Left lung (tissue), 10 donors: ENCODE data around the gene ANO2. TPM values are rescaled to one million over a fixed set of nuclear protein-coding genes. Genes with fewer than 3 reads are reported as not detected.

Source experiments
- ATAC-seq: fragments of 200-7000 bp; cut with Tn5 transposase; one replicate; pipeline ENCODE4 v1.9.1; 2020; ENCODE audit warnings: moderate library complexity
- DNase-seq, 4 donors: peaks; one replicate each; pipeline ENCODE4 v3.0.0-alpha.2; 2013 to 2020
- H3K27ac ChIP-seq, 2 donors: fragments of 200-600 bp; sonication (generic) in 1 of 2; one replicate each; pipeline versions ENCODE4 v1.5.0 to v1.8.0; 2020 to 2021
- H3K27me3 ChIP-seq, 2 donors: fragments of 200-600 bp; sonication (generic) in 1 of 2; one replicate each; pipeline versions ENCODE4 v1.5.0 to v1.8.0; 2020 to 2021
- H3K36me3 ChIP-seq, 2 donors: fragments of 200-600 bp; sonication (generic) in 1 of 2; one replicate each; pipeline versions ENCODE4 v1.5.0 to v1.8.0; 2020 to 2021
- H3K4me1 ChIP-seq, 2 donors: fragments of 200-600 bp; one replicate each; pipeline ENCODE4 v1.8.0; 2021
- H3K4me3 ChIP-seq, 2 donors: fragments of 200-600 bp; sonication (generic) in 1 of 2; one replicate each; pipeline versions ENCODE4 v1.5.0 to v1.8.0; 2020 to 2021; ENCODE audit warnings: mild to moderate bottlenecking in 1 of 2
- H3K9me3 ChIP-seq, 2 donors: fragments of 200-600 bp; sonication (generic) in 1 of 2; one replicate each; pipeline versions ENCODE4 v1.5.0 to v1.8.0; 2020 to 2021
- CTCF ChIP-seq, 2 donors: fragments of 200-600 bp; sonication (generic) in 1 of 2; IDR thresholded peaks; one replicate each; pipeline versions ENCODE4 v1.5.0 to v1.8.0; 2021; ENCODE audit warnings: antibody characterized with exemption in 2 of 2
- intact Hi-C, 2 donors: fragments of 100-400 bp; cut with DNase I; formaldehyde crosslinking; loops; one replicate each; pipeline versions ENCODE4 v1.11.2 to v1.14.2; 2022
- polyA plus RNA-seq, 6 donors: library from polyadenylated mRNA; unstranded; fragments of 120-200 nt; gene quantifications; one replicate each; pipeline ENCODE4 v1.2.1, GENCODE V29; 2013; ENCODE audit not compliant: insufficient read length in 6 of 6
- total RNA-seq, 2 donors: library from RNA; stranded (reverse); fragmentation: NEBNext Ultra II Directional; extraction: Animal tissue kit (Norgen Biotek cat#: 25700); gene quantifications; one replicate each; pipeline ENCODE4 v1.2.1, GENCODE V29; 2021
- donor health status: DM: no; HTN: yes; CAD: no.
- donor health status: DM: no; HTN: no; CAD: no.

Gene ANO2
- total and polyA plus RNA-seq, 8 donors = 3.4 to 10.5 (median 6.1) TPM

- H3K36me3 ChIP-seq = no peaks in the 10 kb centered on the region
- DNase-seq (no peak), ATAC-seq (no peak)
- intact Hi-C loops = no loop called here
- H3K4me3 ChIP-seq = no peak overlapping the region
- peaks cover 0 to 8% of the 10 kb centered on the region in 2 donors for H3K27me3 ChIP-seq
- no peaks in the 10 kb centered on the region for H3K4me1 ChIP-seq
- no peak overlapping the region for H3K27ac ChIP-seq
- TF ChIP-seq CTCF (IDR thresholded peaks at IDR 0.05) = no peak
- no peaks in the 10 kb centered on the region for H3K9me3 ChIP-seq
Measured at GRCh38 chr12:5861416-5861815, 83.6 kb downstream of the ANO2 start.

DNA sequence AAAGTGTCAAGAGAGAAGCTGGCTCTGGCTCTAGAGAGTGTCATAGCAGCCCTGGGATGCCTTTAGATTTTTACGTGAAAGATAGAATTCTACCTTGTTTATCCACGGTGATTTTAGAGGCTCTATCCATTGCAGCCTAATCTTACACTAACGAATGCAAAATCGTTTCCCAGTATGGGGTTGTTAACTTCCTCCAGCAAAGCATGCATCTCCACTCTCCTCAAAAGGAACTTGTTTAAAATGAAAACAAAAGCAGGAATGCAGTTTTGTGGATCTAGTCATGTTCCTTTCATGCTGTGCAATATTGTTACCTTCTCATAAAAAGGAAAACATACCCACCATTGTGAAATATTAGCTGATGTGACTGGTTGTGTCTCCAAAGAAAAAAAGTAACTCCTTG is 88.4 kb downstream of the ANO2 start:
- DNase-seq = no peak
- ATAC-seq = no peak
- intact Hi-C loops = no loop called here
- no peak overlapping the region for H3K4me3 ChIP-seq
- H3K9me3 ChIP-seq = no peaks in the 10 kb centered on the region
- H3K27me3 ChIP-seq = peaks cover 0 to 17% of the 10 kb centered on the region in 2 donors
- no peaks in the 10 kb centered on the region for H3K36me3 ChIP-seq
- no peak for TF ChIP-seq CTCF (IDR thresholded peaks at IDR 0.05)
- no peaks in the 10 kb centered on the region for H3K4me1 ChIP-seq
- no peak overlapping the region for H3K27ac ChIP-seq

- ATAC-seq (no peak), DNase-seq (no peak)
- Histone ChIP-seq H3K4me1 (no peaks in the 10 kb centered on the region), H3K9me3 (no peaks in the 10 kb centered on the region), H3K4me3 (no peak overlapping the region), H3K36me3 (no peaks in the 10 kb centered on the region), H3K27me3 (no peaks in the 10 kb centered on the region), H3K27ac (no peak overlapping the region)
- intact Hi-C loops = no loop called here
- no peak for TF ChIP-seq CTCF (IDR thresholded peaks at IDR 0.05)
Measured at GRCh38 chr12:5846950-5847349, 98.1 kb downstream of the ANO2 start.

DNA sequence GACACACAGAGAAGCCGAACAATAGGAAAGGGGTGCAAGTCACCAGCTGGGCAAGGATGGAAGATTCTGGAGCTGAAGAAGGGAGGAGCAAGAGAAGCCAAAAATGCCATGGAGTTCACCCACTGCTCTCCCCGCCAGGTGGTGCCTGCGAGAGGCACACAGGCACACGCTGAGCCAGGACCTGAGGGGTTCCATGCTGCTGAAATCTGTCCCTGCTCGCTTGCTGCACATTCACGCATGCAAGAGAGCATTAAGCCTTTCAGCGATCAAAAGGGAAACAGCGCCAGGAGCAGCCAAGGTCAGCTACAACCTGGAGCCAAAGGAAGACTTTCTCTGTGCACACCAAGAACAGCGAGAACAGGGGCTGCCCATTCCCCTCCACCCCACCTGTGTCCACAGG is 104.1 kb downstream of the ANO2 start:
- no peaks in the 10 kb centered on the region for H3K9me3 ChIP-seq
- no peak for TF ChIP-seq CTCF (IDR thresholded peaks at IDR 0.05)
- intact Hi-C loops = no loop called here
- no peak for ATAC-seq
- H3K27me3 ChIP-seq = no peaks in the 10 kb centered on the region
- H3K27ac ChIP-seq = no peak overlapping the region
- H3K36me3 ChIP-seq = no peaks in the 10 kb centered on the region
- no peak overlapping the region for H3K4me3 ChIP-seq
- DNase-seq = no peak
- H3K4me1 ChIP-seq = no peaks in the 10 kb centered on the region

DNA sequence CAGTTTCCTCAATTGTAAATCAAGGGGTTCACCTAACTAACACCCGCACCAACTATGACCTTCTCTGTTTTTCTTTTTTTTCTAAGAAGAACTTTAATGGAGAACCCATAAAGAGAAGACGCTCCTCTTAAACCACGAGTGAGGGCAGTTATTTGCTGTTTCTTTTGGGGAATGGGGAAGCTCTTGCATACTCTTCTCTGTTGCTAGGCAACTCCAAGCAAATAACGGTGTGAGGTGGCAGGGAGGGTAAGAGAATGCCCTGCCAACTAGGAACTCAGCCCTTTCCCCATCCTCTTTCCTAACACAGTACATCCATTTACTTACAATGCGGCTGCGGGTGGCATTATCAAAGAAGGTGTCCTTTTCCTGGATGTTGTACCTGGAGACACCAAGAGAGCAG is 114.9 kb downstream of the ANO2 start:
- DNase-seq (no peak), ATAC-seq (no peak)
- no peak for TF ChIP-seq CTCF (IDR thresholded peaks at IDR 0.05)
- Histone ChIP-seq H3K36me3 (no peaks in the 10 kb centered on the region), H3K27me3 (peaks cover 0 to 6% of the 10 kb centered on the region in 2 donors), H3K27ac (no peak overlapping the region), H3K9me3 (no peaks in the 10 kb centered on the region), H3K4me3 (no peak overlapping the region), H3K4me1 (no peaks in the 10 kb centered on the region)
- intact Hi-C loops = no loop called here
